ENCODE results near the gene POLR1D. TPM values are rescaled to one million over a fixed set of nuclear protein-coding genes. Genes with fewer than 3 reads are reported as not detected.

Gene POLR1D
- polyA plus RNA-seq, 1 donor (not counting 4 experiments of a cell fraction or from before 2014, with no cell fraction given), result 235 TPM

DNA sequence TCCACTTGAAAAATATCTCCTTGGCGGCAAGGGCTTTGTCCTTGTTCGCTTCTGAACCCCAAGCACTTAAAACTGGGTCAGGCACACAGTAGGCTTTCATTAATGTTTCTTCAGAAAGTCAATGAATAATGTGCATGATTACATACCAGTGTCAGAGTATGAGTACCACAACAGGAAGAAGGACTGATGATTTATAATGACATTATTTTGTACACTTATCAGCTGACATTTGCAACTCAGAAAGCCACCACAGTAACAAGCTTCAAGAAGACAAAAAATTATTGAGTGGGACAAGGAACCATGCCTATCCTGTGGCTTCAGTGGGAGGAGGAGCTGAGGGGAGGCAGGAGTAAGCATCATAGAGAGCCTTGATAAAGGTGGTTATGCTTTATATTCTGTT, 10.0 kb downstream of the POLR1D start:
- Histone ChIP-seq H2AFZ (ENCODE audit: control insufficient read depth, low read length) (no peak overlapping the region), H4K20me1 (ENCODE audit: control insufficient read depth, extremely low read depth, insufficient read depth, low read length) (no peaks in the 10 kb centered on the region), H3K4me3 (ENCODE audit: control insufficient read depth in 2 of 3, extremely low read depth in 1 of 3, insufficient read depth in 2 of 3, low read depth in 1 of 3, low read length in 3 of 3) (no peak overlapping the region), H3K4me1 (ENCODE audit: control insufficient read depth, extremely low read depth, insufficient read depth, low read length) (peaks cover 36% of the 10 kb centered on the region), H3K9me3 (ENCODE audit: control insufficient read depth, low read depth, low read length) (no peaks in the 10 kb centered on the region), H3K9ac (ENCODE audit: control insufficient read depth, extremely low read depth, insufficient read depth, low read length) (no peak overlapping the region), H3K27me3 (ENCODE audit: control insufficient read depth, extremely low read depth, insufficient read depth, low read length) (no peaks in the 10 kb centered on the region), H3K4me2 (ENCODE audit: control insufficient read depth, extremely low read depth, insufficient read depth, low read depth, low read length) (no peak overlapping the region), H3K9me1 (ENCODE audit: control insufficient read depth, extremely low read depth, insufficient read depth, low read length) (no peaks in the 10 kb centered on the region), H3K36me3 (ENCODE audit: control insufficient read depth in 2 of 2, extremely low read depth in 1 of 2, insufficient read depth in 2 of 2, low read length in 2 of 2) (peaks cover 0 to 2% of the 10 kb centered on the region in 2 experiments), H3K27ac (ENCODE audit: control insufficient read depth, insufficient read depth, low read length) (no peak overlapping the region), H3K79me2 (ENCODE audit: control insufficient read depth, insufficient read depth, low read length) (peaks cover 55% of the 10 kb centered on the region)
- no peak for FAIRE-seq
- TF ChIP-seq, protein P1, sequence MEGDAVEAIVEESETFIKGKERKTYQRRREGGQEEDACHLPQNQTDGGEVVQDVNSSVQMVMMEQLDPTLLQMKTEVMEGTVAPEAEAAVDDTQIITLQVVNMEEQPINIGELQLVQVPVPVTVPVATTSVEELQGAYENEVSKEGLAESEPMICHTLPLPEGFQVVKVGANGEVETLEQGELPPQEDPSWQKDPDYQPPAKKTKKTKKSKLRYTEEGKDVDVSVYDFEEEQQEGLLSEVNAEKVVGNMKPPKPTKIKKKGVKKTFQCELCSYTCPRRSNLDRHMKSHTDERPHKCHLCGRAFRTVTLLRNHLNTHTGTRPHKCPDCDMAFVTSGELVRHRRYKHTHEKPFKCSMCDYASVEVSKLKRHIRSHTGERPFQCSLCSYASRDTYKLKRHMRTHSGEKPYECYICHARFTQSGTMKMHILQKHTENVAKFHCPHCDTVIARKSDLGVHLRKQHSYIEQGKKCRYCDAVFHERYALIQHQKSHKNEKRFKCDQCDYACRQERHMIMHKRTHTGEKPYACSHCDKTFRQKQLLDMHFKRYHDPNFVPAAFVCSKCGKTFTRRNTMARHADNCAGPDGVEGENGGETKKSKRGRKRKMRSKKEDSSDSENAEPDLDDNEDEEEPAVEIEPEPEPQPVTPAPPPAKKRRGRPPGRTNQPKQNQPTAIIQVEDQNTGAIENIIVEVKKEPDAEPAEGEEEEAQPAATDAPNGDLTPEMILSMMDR (optimal IDR thresholded peaks at IDR 0.05 in 1 of 3, IDR thresholded peaks at IDR 0.05 in 1 of 3, conservative IDR thresholded peaks at IDR 0.05 in 1 of 3; ENCODE audit: extremely low read depth in 1 of 3, insufficient read depth in 2 of 3, low read length in 3 of 3), result no peak
- no peak for TF ChIP-seq EZH2 (IDR thresholded peaks at IDR 0.05; ENCODE audit: low read length)
- dilution Hi-C loops (cut with MboI; ENCODE audit: extremely low pct_ligation_motif_present, low sequenced_read_pairs), result no loop called here
- no peak for DNase-seq (ENCODE audit: low read depth, low spot score)

DNA sequence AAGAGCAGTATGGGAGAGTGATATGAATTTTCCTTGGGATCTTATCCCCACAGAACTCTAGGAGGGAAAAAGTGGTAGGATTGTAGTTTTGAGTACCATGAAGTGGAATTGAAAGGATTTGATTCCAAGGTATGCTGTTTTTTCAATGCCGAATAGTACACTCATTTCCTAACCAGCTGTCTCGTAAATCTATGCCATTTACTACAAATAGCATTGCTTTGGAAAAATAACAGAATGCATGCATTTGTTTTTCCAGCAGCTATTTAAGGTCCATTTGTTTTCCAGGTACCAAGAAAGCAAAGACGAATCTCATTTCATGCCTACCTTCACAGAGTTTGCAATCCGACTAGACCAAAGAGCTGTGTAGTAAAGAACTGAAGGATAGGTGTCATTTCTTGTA, 10.5 kb downstream of the POLR1D start:
- H4K20me1 ChIP-seq (ENCODE audit: control insufficient read depth, extremely low read depth, insufficient read depth, low read length), result no peaks in the 10 kb centered on the region
- H3K9me1 ChIP-seq (ENCODE audit: control insufficient read depth, extremely low read depth, insufficient read depth, low read length), result no peaks in the 10 kb centered on the region
- no peak overlapping the region for H3K27ac ChIP-seq (ENCODE audit: control insufficient read depth, insufficient read depth, low read length)
- no peak overlapping the region for H3K4me3 ChIP-seq (ENCODE audit: control insufficient read depth in 2 of 3, extremely low read depth in 1 of 3, insufficient read depth in 2 of 3, low read depth in 1 of 3, low read length in 3 of 3)
- DNase-seq (ENCODE audit: low read depth, low spot score) (no peak), FAIRE-seq (no peak)
- no peaks in the 10 kb centered on the region for H3K27me3 ChIP-seq (ENCODE audit: control insufficient read depth, extremely low read depth, insufficient read depth, low read length)
- H3K9ac ChIP-seq (ENCODE audit: control insufficient read depth, extremely low read depth, insufficient read depth, low read length), result no peak overlapping the region
- dilution Hi-C loops (cut with MboI; ENCODE audit: extremely low pct_ligation_motif_present, low sequenced_read_pairs), result no loop called here
- peaks cover 53% of the 10 kb centered on the region for H3K79me2 ChIP-seq (ENCODE audit: control insufficient read depth, insufficient read depth, low read length)
- no peak overlapping the region for H3K4me2 ChIP-seq (ENCODE audit: control insufficient read depth, extremely low read depth, insufficient read depth, low read depth, low read length)
- H3K36me3 ChIP-seq (ENCODE audit: control insufficient read depth in 2 of 2, extremely low read depth in 1 of 2, insufficient read depth in 2 of 2, low read length in 2 of 2), result peaks cover 0 to 2% of the 10 kb centered on the region in 2 experiments
- peaks cover 42% of the 10 kb centered on the region for H3K4me1 ChIP-seq (ENCODE audit: control insufficient read depth, extremely low read depth, insufficient read depth, low read length)
- no peaks in the 10 kb centered on the region for H3K9me3 ChIP-seq (ENCODE audit: control insufficient read depth, low read depth, low read length)
- TF ChIP-seq EZH2 (IDR thresholded peaks at IDR 0.05; ENCODE audit: low read length), result no peak
- TF ChIP-seq, protein P1 (optimal IDR thresholded peaks at IDR 0.05 in 1 of 3, IDR thresholded peaks at IDR 0.05 in 1 of 3, conservative IDR thresholded peaks at IDR 0.05 in 1 of 3; ENCODE audit: extremely low read depth in 1 of 3, insufficient read depth in 2 of 3, low read length in 3 of 3), result no peak
- no peak overlapping the region for H2AFZ ChIP-seq (ENCODE audit: control insufficient read depth, low read length)
